BLaER1 (cell line): ENCODE results near the gene ISCA2.

Experiments used
- H3K27ac ChIP-seq: shearing (Covaris generic); formaldehyde crosslinking; 2 replicates; pipeline ENCODE4 v1.8.1; 2022
- H3K27me3 ChIP-seq: shearing (Covaris generic); formaldehyde crosslinking; 2 replicates; pipeline ENCODE4 v1.8.1; 2022
- H3K36me3 ChIP-seq: shearing (Covaris generic); formaldehyde crosslinking; 2 replicates; pipeline ENCODE4 v1.8.1; 2022
- H3K4me1 ChIP-seq: shearing (Covaris generic); formaldehyde crosslinking; 2 replicates; pipeline ENCODE4 v1.8.1; 2022
- H3K4me2 ChIP-seq: shearing (Covaris generic); formaldehyde crosslinking; 2 replicates; pipeline ENCODE4 v1.8.1; 2022
- H3K4me3 ChIP-seq: shearing (Covaris generic); formaldehyde crosslinking; 2 replicates; pipeline ENCODE4 v1.8.1; 2022
- H3K9ac ChIP-seq: shearing (Covaris generic); formaldehyde crosslinking; 2 replicates; pipeline ENCODE4 v1.8.1; 2022
- H3K9me3 ChIP-seq: shearing (Covaris generic); formaldehyde crosslinking; 2 replicates; pipeline ENCODE4 v1.8.1; 2022
- H4K20me1 ChIP-seq: shearing (Covaris generic); formaldehyde crosslinking; 2 replicates; pipeline ENCODE4 v1.8.1; 2022
- Cebpa-rat ChIP-seq: shearing (Covaris generic); IDR thresholded peaks from 2 replicates; pipeline ENCODE4 v1.8.1; 2022

ISCA2 gene

DNA sequence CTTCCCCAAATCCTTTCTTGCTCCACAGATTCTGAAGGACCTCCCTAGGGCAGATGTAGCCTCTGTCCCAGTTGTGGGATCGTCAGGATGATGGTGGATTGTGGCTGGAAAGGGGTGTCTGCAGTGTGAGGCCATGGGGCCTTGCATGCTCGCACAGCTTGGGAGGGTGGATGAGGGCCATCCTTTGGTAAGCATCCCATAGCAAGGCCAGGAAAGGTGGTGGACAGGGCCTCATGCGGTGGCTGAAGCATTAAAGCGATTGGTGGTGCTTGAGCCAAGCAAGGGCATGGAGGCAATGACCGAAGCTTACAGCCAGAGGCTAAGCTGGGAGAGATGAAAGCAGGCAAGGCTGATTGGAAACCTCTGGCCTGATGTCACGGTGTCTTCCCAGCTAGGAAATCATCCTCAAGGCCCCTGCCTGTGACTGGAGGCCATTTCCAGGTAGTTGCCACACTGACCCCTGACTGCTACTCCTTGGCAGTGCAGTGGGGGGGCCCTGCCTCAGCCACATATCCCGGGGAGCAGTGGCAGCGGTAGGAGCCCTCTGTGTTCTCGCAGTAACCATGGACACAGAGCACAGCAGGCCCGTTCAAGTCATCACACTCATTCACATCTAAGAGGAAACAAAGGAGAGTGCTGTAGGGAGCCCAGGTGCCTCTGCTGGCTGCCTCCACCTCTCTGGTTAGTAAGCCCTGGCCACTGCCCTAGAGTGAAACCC, 7.0 kb downstream of the ISCA2 start:
- TF ChIP-seq Cebpa-rat = no peak
- no peaks in the 10 kb centered on the region for H3K9me3 ChIP-seq
- H3K27me3 ChIP-seq = no peaks in the 10 kb centered on the region
- no peak overlapping the region for H3K4me3 ChIP-seq
- no peak overlapping the region for H3K4me2 ChIP-seq
- no peaks in the 10 kb centered on the region for H4K20me1 ChIP-seq
- H3K27ac ChIP-seq = no peak overlapping the region
- peaks cover 42% of the 10 kb centered on the region for H3K4me1 ChIP-seq
- H3K9ac ChIP-seq = no peak overlapping the region
- H3K36me3 ChIP-seq = peaks cover 63% of the 10 kb centered on the region

DNA sequence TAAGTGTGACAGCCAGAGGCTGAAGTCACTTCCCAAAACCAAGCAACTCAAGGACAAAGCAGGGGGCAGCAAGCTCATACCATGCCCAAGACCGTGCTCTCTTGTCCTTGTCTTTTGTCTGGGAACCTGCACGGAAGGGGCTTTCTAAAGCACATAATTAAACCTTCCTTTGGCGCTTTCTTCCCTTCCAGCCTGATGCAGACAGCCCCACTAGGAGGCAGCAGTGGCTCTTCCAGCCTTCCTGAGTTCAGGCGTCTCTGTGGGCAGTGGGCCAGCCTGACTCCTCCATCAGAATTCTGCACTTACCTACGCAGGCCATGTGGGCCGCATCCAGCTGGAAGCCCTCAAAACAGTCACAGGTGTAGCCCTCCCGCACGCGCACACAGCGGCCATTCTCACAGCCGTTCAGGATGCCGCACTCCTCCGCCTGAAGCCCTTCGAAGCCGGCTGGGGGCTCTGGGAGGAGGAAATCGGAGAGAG, 7.6 kb downstream of the ISCA2 start:
- Histone ChIP-seq H3K27me3 (no peaks in the 10 kb centered on the region), H3K4me3 (no peak overlapping the region), H3K36me3 (peaks cover 57% of the 10 kb centered on the region), H3K27ac (no peak overlapping the region), H3K4me2 (no peak overlapping the region), H4K20me1 (no peaks in the 10 kb centered on the region), H3K4me1 (peaks cover 48% of the 10 kb centered on the region), H3K9me3 (no peaks in the 10 kb centered on the region), H3K9ac (no peak overlapping the region)
- no peak for TF ChIP-seq Cebpa-rat

DNA sequence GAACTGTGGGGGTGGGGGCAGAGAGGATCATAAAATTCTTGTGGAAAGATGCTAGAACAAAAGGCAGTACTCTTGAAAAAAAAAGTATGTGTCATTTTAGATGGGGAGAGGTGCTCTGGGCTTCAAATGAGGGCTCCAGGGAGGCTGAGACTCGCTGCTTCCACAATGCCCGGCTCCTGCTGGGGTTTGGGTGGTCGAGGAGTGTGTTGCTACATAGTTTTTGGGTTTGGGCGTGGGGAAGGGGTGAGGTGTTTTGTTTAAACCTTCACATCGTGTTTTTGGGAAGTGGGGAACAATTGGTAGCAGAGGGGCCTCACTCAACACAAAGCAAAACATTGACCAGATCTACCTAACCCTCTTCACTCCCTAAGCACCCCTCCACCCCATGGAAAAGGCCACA, 8.1 kb downstream of the ISCA2 start:
- Histone ChIP-seq H3K27ac (no peak overlapping the region), H3K36me3 (peaks cover 52% of the 10 kb centered on the region), H3K4me2 (no peak overlapping the region), H4K20me1 (no peaks in the 10 kb centered on the region), H3K27me3 (no peaks in the 10 kb centered on the region), H3K9me3 (no peaks in the 10 kb centered on the region), H3K9ac (no peak overlapping the region), H3K4me1 (peaks cover 53% of the 10 kb centered on the region), H3K4me3 (no peak overlapping the region)
- TF ChIP-seq Cebpa-rat = no peak

DNA sequence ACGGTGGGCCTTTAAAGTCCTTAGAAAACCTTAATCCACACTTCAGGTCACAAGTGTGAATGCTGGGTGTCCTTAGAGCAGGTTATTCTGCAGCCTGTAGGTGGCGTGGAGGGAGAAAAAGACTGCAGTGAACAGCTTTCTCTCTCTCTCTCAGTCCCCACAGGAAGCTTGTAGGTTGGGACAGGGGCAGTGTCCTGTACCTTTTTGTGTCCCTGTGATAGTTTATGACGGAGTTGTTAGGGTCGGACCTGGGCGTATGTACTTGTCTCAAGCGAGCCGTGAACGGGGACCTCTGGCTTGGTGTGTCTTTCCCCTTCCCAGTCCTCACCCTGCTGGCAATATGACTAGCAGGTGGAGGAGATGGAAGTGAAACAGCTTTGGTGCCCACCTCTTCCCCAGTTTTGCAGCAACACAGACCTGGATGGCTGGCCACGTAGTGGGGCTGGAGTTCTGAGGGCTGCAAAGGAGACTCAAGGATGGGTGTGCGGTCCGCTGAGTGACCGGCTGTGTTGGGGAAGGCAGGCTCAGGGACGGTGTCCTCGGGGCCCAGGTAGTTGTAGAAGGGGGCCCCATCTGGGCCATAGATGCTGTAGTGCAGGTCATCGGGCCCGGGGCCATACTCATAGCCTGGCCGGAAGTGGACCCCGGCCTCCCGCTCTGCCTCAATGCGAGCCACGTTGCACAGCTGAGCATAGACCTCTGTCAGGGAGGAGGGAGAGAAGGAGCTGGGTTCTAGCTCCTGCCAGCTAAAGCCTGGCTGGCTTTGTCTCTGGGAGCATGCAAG, 8.9 kb downstream of the ISCA2 start:
- no peaks in the 10 kb centered on the region for H3K9me3 ChIP-seq
- H3K4me1 ChIP-seq = peaks cover 60% of the 10 kb centered on the region
- peak overlapping the region; percentile 22 for H3K4me2 ChIP-seq
- no peaks in the 10 kb centered on the region for H4K20me1 ChIP-seq
- TF ChIP-seq Cebpa-rat = no peak
- peak overlapping the region; percentile 96; the same call in 1 of the 2 replicates for H3K27ac ChIP-seq
- peaks cover 44% of the 10 kb centered on the region for H3K36me3 ChIP-seq
- peak overlapping the region; percentile 3; the same call in 1 of the 2 replicates for H3K9ac ChIP-seq
- no peaks in the 10 kb centered on the region for H3K27me3 ChIP-seq
- no peak overlapping the region for H3K4me3 ChIP-seq

DNA sequence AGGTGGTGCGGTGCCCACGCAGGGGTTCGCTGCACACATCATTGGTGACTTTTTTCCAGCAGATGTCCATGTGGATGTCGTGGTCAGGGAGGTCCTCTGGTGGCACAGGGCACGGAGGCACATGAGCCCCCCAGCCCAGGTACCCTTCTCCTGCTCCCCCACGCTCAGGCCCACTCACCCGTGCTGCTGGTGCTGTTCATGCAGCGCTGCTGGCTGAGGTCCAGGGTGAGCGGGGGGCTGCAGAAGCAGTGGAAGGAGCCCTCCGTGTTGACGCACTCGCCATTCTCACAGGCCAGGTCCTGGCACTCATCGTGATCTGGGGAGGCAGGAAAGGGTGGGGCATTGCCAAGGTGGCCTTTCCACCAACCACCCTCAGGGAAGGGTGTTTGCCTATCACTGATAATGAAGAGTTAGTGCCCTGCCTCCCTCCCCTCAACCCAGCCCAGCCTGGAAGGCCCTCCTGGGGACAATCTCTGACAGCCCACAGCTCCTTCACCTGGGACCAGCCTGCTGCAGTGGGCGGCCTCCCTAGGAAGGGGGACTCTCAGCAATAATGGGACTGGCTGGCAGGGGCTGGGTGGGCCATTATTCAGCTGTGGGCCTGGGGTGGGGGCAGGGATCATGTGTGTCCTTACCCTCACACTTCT, 9.8 kb downstream of the ISCA2 start:
- no peaks in the 10 kb centered on the region for H4K20me1 ChIP-seq
- H3K9ac ChIP-seq = peak overlapping the region; percentile 3; the same call in 1 of the 2 replicates
- H3K27ac ChIP-seq = peak overlapping the region; percentile 96
- TF ChIP-seq Cebpa-rat = no peak
- H3K4me1 ChIP-seq = peaks cover 70% of the 10 kb centered on the region
- H3K4me2 ChIP-seq = peak overlapping the region; percentile 22
- no peak overlapping the region for H3K4me3 ChIP-seq
- no peaks in the 10 kb centered on the region for H3K9me3 ChIP-seq
- H3K36me3 ChIP-seq = peaks cover 41% of the 10 kb centered on the region
- H3K27me3 ChIP-seq = no peaks in the 10 kb centered on the region

DNA sequence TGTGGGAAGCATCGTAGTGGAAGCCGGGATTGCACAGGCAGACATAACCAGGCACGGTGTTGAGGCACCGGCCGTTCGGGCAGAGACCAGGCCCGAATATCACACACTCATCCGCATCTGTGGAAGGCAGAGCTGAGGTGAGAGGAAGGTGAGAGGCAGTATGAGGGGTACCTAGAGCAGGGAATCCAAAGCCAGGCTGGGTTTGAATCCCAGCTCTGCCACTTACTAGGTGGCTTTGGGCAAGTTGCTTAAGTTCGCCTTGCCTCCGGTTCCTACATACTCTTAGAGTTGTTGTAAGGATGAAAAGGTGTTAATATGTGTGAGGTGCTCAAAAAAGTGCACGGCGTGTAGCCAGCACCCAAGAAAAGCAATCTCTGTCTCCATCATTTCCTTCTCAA, 10.4 kb downstream of the ISCA2 start:
- peak overlapping the region; percentile 99 for H3K4me2 ChIP-seq
- H3K27me3 ChIP-seq = no peaks in the 10 kb centered on the region
- peaks cover 41% of the 10 kb centered on the region for H3K36me3 ChIP-seq
- peaks cover 76% of the 10 kb centered on the region for H3K4me1 ChIP-seq
- peak overlapping the region; percentile 96; the same call in 1 of the 2 replicates for H3K27ac ChIP-seq
- H4K20me1 ChIP-seq = no peaks in the 10 kb centered on the region
- no peaks in the 10 kb centered on the region for H3K9me3 ChIP-seq
- TF ChIP-seq Cebpa-rat = no peak
- H3K9ac ChIP-seq = peak overlapping the region; percentile 87; the same call in 1 of the 2 replicates
- no peak overlapping the region for H3K4me3 ChIP-seq

DNA sequence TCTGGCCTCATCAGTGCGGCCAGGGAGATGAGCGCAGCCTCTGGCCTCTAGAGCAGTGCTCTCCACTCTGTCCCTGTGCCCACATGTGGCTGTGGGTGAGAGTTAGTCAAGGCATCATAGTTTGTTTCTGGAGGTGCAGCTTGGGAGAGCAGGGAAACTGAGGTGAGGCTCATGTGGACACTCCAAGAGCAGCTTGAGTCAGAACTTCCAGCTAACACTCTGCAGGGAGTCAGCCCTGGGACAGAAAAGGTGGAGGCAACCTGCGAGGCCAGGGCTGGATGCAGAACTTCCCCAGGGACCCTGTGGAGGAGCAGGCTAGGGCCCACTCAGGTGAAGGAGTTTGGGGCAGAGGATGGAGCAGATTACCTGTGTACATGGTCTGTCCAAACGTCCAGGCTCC, 10.8 kb downstream of the ISCA2 start:
- TF ChIP-seq Cebpa-rat = no peak
- Histone ChIP-seq H3K4me3 (no peak overlapping the region), H4K20me1 (no peaks in the 10 kb centered on the region), H3K4me2 (peak overlapping the region; percentile 99), H3K27ac (peak overlapping the region; percentile 96), H3K9me3 (no peaks in the 10 kb centered on the region), H3K27me3 (no peaks in the 10 kb centered on the region), H3K36me3 (peaks cover 38% of the 10 kb centered on the region), H3K9ac (peak overlapping the region; percentile 87), H3K4me1 (peaks cover 80% of the 10 kb centered on the region)

DNA sequence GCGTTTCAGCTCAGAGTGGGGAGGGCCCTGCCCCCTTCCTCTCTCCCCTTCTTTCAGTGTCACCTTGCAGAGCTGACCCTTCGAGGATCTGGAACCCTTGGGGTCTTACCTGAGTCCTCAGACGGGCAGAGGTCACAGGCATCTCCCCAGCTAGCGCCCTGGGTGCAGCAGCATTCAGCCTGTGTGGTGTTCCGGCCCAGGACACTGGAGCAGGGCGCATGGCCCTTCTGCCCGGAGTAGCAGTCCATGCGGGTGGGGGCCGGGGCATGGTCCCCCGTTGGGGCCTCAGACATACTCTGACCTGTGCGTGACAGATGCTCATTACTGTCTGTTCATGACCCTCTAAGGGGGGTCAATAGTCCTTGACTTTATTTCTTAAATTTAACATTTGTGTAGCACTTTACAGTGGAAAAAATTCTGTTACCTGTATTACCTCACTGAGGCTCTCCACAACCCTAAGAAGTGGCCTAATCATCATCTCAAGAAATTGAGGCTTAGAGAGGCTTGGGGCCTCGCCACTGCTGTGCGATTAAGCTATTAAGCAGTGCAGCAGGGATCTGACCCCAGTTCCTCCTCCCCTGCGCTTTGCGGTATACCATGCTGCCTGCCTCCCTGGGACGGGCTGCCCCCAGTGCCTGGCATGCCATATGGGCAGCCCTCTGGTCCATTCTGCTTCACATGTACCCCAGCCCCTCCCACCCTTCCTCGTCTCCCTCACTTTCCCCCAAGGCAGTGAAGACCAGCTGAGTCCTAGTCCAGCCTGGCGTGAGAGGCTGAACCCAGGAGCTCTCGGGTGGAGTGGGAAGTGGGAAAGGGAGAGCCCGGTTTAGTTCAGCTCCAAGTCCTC, 11.5 kb downstream of the ISCA2 start:
- Histone ChIP-seq H3K9ac (peak overlapping the region; percentile 87), H3K4me3 (peak overlapping the region; percentile 60), H3K4me1 (peaks cover 85% of the 10 kb centered on the region)

DNA sequence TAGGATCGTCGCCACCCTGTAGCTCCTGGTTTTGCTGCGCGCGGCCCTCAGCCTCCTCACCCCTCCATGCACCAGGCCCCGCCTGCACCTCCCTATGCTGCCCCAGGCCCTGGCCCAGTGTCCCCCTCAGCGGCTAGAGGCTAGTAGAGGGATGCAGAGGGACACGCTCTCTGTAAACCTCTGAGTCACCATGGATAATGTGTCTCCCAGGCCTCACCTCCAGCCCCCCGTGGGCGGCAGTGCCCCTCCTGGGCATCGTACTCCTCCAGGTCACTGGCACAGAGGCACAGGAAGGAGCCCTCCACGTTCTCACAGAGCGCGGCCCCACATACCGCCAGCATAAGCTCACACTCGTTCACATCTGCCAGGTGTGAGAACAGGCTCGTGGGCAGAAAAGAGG, 12.3 kb downstream of the ISCA2 start:
- H3K36me3 ChIP-seq = peaks cover 23% of the 10 kb centered on the region
- peak overlapping the region; percentile 96 for H3K27ac ChIP-seq
- peak overlapping the region; percentile 87 for H3K9ac ChIP-seq
- peaks cover 85% of the 10 kb centered on the region for H3K4me1 ChIP-seq
- no peaks in the 10 kb centered on the region for H3K9me3 ChIP-seq
- H3K4me2 ChIP-seq = peak overlapping the region; percentile 99
- no peaks in the 10 kb centered on the region for H4K20me1 ChIP-seq
- peak overlapping the region; percentile 60 for H3K4me3 ChIP-seq
- no peaks in the 10 kb centered on the region for H3K27me3 ChIP-seq
- no peak for TF ChIP-seq Cebpa-rat

More for the DNA sequence above, 11.5 kb downstream of the ISCA2 start:
- peaks cover 31% of the 10 kb centered on the region for H3K36me3 ChIP-seq
- H3K9me3 ChIP-seq = no peaks in the 10 kb centered on the region
- H3K27me3 ChIP-seq = no peaks in the 10 kb centered on the region
- no peaks in the 10 kb centered on the region for H4K20me1 ChIP-seq
- peak overlapping the region; percentile 96 for H3K27ac ChIP-seq
- peak overlapping the region; percentile 99 for H3K4me2 ChIP-seq
- no peak for TF ChIP-seq Cebpa-rat
